ENCODE measurements around the gene MIEF2.
A peak's percentile ranks its signal among the peaks of the same experiment; 100 is the strongest.

MIEF2 gene

DNA sequence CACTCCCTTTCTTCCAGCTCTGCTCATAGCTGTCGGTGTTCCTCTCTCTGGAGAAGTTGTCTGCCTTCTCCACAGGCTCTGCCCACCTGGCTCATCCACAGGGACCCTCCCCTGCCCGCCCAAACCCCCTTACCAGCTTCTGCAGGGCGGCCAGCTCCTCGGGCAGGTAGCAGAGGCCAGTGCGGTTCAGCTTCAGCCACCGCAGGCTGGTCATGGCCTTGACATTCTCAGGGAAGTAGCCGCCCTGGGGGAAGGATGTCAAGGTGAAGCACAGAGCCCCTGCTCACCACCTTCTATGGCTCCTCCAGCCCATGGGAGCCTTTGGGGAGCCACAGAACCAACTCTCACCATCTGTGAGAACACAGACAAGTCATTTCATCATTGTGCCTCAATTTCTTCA is 3.7 kb upstream of the MIEF2 start:
- Mint-ChIP-seq H3K4me3 (peak overlapping the region; percentile 99), H3K27me3 (no peaks in the 10 kb centered on the region), H3K9me3 (no peaks in the 10 kb centered on the region), H3K36me3 (peaks cover 26% of the 10 kb centered on the region), H3K27ac (peak overlapping the region; percentile 19), H3K4me1 (peaks cover 41% of the 10 kb centered on the region)
- no peak for DNase-seq
- CTCF ChIA-PET, result interaction anchor here (1.5 kb wide), 1 partner anchor 8 kb away, joined by 3 read pairs; no protein-coding TSS in a partner anchor

DNA sequence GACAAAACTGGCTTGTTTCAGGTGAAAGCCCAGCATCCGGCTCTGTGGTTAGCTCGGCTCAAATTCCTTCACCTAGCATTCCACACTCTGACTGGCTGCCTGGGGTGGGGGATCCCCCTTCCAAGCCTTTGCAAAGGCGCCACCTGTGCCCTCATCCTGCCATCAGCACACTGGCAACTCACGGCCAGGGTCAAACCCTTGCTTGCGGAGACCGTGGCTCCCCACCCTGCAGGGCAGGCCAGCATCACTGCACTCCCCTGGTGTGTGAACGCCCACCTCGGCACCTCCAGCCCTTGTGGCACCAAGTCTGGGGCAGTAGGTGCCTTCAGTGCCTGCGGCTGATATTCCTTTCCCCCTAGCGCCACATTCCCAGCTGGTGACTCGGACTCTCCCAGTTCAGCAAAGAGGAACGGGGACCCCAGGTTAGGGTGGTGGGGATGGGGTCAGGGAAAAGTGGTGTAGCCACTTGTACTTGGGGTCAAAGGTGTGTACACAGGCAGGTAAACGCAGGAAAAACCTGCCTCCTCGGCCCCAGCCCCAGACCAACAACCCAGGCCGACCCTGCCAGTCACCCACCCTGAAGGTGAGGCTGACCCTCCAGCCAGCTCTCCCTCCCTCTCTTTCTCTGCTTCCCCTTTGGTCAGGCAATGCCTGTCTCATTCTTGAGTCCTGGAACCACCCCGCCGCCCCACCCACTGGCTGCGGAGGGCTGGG is 3.0 kb upstream of the MIEF2 start:
- Mint-ChIP-seq H3K27ac (peak overlapping the region; percentile 93), H3K27me3 (no peaks in the 10 kb centered on the region), H3K4me1 (peaks cover 44% of the 10 kb centered on the region), H3K4me3 (peak overlapping the region; percentile 99), H3K36me3 (peaks cover 24% of the 10 kb centered on the region), H3K9me3 (no peaks in the 10 kb centered on the region)
- peak; percentile 40 for DNase-seq
- CTCF ChIA-PET, result interaction anchor here (1.5 kb wide), 1 partner anchor 9 kb away, joined by 3 read pairs; no protein-coding TSS in a partner anchor

DNA sequence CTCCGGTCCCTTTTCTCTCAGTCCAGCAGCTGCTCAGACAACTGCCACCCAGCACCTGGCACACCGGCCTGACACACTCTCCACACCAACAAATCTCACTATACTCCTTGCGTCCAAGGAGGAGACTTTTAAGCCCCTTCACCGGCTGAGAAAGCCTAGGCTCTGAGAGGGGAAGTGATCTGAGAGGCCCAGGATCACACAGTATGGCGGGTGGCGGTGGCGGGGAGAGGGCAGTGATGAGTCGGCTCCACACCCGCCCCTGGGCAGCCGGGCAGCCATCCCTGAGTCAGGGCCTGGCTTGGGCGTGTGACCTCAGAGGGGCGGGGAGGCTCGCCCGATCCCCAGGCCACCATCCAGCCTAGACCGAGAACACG is 2.5 kb upstream of the MIEF2 start:
- CTCF ChIA-PET, result no interaction called here
- Mint-ChIP-seq H3K4me3 (peak overlapping the region; percentile 99), H3K36me3 (peaks cover 23% of the 10 kb centered on the region), H3K4me1 (peaks cover 44% of the 10 kb centered on the region), H3K27me3 (no peaks in the 10 kb centered on the region), H3K9me3 (no peaks in the 10 kb centered on the region), H3K27ac (peak overlapping the region; percentile 93)
- peak; percentile 68 for DNase-seq

DNA sequence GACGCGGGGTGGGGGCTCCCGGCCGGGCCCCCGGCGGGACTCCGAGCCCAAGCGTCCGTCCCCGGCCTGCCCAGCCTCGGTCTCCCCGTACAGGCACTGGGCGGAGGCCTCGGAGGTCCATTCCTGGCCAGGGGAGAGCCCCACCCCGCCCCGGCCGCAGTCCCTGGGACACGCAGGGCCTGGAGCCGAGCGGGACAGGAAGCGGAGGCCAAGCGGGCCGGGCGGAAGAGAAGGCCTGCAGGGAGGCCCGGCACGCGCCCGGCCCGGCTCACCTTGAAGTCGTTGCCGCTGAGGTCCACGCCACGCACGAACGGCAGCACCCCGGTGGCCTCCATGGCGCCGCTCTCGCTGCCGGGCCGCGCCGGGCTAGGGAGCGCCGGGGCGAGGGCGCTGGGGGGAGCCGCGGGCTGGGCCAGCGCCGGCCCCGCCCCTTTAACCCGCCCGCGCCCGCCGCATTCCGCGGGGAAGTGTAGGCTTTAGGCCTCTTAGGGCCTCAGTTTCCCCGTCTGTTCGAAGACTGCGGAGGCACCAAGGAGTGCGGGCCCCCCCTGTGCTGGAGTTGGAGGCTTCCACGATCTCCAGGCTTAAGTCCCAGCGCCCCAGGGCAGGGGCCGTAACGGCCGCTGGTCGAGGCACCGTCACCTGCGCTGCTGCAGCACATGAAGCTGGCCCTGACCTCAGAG is 2.0 kb upstream of the MIEF2 start, which contains the start of gene FLII:
Gene FLII (minus strand): TSS at position 383 of the 683 bp plus-strand sequence. CDS start 48 bp downstream, at position 335.
- Mint-ChIP-seq H3K27me3 (no peaks in the 10 kb centered on the region), H3K36me3 (peaks cover 23% of the 10 kb centered on the region), H3K27ac (peak within 1 kb of the TSS; percentile 93), H3K4me3 (peak within 1 kb of the TSS; percentile 99), H3K9me3 (no peaks in the 10 kb centered on the region), H3K4me1 (peaks cover 44% of the 10 kb centered on the region)
- DNase-seq, result peak; percentile 69
- CTCF ChIA-PET, result no interaction called here

DNA sequence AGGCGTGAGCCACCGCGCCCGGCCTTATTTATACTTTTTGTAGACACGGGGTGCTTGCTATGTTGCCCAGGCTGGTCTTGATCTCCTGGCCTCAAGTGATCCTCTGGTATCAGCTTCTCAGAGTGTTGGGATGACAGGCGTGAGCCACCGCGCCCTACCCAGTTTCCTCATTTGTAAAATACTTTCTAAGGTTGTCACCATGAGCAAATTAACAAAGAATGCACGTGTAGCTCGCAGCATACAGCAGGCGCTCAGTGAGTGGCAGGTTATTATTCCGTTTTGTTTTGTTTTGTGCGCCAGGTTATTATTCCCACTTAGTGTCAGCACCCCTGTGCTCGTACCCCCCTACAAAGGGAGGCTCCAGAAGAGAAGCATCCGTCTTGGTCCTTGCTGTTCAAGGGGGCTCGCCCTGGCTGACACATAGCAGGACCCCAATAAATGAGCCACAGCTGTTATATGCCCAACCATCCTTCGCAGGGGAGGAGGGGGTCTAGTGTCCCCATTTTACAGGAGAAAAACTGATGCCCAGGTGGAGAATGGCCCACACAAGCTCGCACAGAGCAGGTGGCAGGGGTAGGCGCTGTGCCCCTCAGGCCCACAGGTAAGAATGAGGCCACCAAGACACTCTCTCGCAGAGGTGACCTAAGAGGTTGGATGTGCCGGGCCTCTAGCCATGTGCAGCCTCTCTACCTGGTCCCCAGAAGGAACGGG is 686 bp upstream of the MIEF2 start:
- peak overlapping the region; percentile 75 for H3K4me3 Mint-ChIP-seq
- CTCF ChIA-PET, result no interaction called here
- H3K36me3 Mint-ChIP-seq, result peaks cover 13% of the 10 kb centered on the region
- H3K9me3 Mint-ChIP-seq, result no peaks in the 10 kb centered on the region
- H3K4me1 Mint-ChIP-seq, result peaks cover 44% of the 10 kb centered on the region
- no peak for DNase-seq
- peak overlapping the region; percentile 86 for H3K27ac Mint-ChIP-seq
- no peaks in the 10 kb centered on the region for H3K27me3 Mint-ChIP-seq

DNA sequence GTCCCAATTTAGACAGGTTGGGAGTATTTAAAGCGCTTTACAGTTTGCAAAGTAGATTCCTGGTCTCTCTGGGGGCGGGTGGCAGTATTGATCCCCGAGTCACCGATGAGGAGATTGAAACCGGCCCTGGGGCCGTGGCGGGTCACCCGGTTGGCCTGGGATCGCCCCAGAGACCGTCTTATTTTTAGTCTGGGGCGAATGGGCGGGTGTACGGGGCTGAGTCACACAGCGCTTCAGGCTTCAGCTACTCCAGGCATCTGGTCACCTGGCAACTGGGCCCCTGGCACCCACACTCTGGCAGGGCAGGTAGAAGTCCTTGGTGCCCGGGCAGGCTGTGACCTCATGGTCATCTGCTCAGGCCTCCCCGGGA is 669 bp downstream of the MIEF2 start:
- peaks cover 11% of the 10 kb centered on the region for H3K36me3 Mint-ChIP-seq
- peaks cover 40% of the 10 kb centered on the region for H3K4me1 Mint-ChIP-seq
- peak overlapping the region; percentile 86 for H3K27ac Mint-ChIP-seq
- CTCF ChIA-PET, result no interaction called here
- H3K4me3 Mint-ChIP-seq, result peak overlapping the region; percentile 75
- H3K27me3 Mint-ChIP-seq, result no peaks in the 10 kb centered on the region
- no peaks in the 10 kb centered on the region for H3K9me3 Mint-ChIP-seq
- DNase-seq, result peak; percentile 46

DNA sequence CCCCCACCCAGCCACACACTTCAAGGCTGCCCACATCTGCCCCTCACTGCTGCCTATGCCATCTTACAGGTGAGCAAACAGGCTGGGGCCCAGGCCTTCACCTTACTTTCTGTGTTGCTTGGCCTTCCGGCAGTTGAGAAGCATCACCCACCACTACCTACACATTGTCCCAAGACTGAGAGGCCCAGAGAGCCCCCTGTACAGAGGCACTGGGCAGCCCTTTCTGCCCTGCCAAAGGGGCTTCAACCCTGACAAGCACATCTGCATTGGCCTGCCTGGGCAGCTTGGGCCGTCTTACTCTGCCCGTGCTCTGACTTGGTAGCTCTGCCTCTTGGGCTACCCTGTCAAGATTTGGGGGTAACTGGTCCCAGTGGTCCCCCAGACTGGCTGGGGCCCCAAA is 1.2 kb downstream of the MIEF2 start:
- H3K36me3 Mint-ChIP-seq, result peaks cover 11% of the 10 kb centered on the region
- peaks cover 36% of the 10 kb centered on the region for H3K4me1 Mint-ChIP-seq
- H3K27ac Mint-ChIP-seq, result peak overlapping the region; percentile 86
- CTCF ChIA-PET, result no interaction called here
- no peaks in the 10 kb centered on the region for H3K9me3 Mint-ChIP-seq
- no peaks in the 10 kb centered on the region for H3K27me3 Mint-ChIP-seq
- DNase-seq, result no peak
- H3K4me3 Mint-ChIP-seq, result peak overlapping the region; percentile 75

DNA sequence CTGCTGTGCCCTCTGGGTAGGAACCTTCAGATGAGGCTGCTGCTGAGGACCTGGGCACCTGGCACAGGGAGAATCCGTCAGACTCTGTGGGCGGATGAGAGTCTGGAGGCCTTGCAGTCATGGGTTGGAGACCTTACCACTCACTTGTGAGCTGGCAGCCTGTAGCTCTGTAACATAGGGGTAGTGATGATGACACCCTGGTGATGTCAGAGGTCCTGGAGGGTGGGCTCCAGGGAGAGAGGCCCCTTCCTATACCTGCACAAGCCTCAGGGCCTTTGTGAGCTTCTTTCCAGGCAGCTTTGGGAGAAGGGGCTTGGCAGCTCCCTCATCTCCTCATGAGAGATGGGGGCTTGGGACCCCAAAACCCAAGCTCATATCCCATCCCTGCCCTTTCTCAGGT is 1.6 kb downstream of the MIEF2 start:
- Mint-ChIP-seq H3K36me3 (peaks cover 9% of the 10 kb centered on the region), H3K9me3 (no peaks in the 10 kb centered on the region), H3K27me3 (no peaks in the 10 kb centered on the region), H3K27ac (peak overlapping the region; percentile 28), H3K4me3 (peak overlapping the region; percentile 75), H3K4me1 (peaks cover 31% of the 10 kb centered on the region)
- no peak for DNase-seq
- CTCF ChIA-PET, result no interaction called here

DNA sequence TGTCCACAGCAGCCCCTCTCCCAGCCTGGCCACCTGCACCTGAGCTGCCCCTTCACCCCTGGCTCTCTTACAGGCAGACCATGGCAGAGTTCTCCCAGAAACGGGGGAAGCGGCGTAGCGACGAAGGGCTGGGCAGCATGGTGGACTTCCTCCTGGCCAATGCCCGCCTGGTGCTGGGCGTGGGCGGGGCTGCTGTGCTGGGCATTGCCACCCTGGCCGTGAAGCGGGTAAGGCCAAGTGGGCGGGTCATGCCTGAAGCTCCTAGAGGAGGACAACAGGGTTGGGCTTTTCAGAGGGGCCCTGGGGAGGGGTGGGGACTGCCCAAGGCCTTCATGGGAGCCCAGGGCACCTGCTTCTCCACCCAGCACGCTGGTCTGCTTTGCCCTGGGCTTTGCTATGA is 2.2 kb downstream of the MIEF2 start:
- no peak overlapping the region for H3K27ac Mint-ChIP-seq
- no peak overlapping the region for H3K4me3 Mint-ChIP-seq
- CTCF ChIA-PET, result no interaction called here
- no peak for DNase-seq
- H3K4me1 Mint-ChIP-seq, result peaks cover 28% of the 10 kb centered on the region
- no peaks in the 10 kb centered on the region for H3K9me3 Mint-ChIP-seq
- H3K36me3 Mint-ChIP-seq, result peaks cover 6% of the 10 kb centered on the region
- no peaks in the 10 kb centered on the region for H3K27me3 Mint-ChIP-seq

DNA sequence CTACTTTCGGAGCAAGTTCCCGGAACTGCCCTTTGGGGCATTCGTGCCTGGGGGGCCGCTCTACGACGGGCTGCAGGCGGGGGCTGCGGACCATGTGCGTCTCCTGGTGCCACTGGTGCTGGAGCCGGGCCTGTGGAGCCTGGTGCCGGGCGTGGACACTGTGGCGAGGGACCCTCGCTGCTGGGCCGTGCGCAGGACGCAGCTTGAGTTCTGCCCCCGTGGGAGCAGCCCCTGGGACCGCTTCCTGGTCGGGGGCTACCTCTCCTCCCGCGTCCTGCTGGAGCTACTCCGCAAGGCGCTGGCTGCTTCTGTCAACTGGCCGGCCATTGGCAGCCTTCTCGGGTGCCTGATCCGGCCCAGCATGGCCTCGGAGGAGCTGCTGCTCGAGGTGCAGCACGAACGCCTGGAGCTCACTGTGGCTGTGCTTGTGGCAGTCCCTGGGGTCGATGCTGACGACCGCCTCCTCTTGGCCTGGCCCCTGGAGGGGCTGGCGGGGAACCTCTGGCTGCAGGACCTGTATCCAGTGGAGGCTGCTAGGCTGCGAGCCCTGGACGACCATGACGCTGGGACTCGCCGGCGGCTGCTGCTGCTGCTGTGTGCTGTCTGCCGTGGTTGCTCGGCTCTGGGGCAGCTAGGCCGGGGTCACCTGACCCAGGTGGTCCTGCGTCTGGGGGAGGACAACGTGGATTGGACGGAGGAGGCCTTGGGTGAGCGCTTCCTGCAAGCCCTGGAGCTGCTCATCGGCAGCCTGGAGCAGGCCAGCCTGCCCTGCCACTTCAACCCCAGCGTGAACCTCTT is 3.6 kb downstream of the MIEF2 start:
- Mint-ChIP-seq H3K27ac (no peak overlapping the region), H3K36me3 (peaks cover 4% of the 10 kb centered on the region), H3K4me3 (no peak overlapping the region), H3K27me3 (no peaks in the 10 kb centered on the region), H3K4me1 (peaks cover 21% of the 10 kb centered on the region), H3K9me3 (no peaks in the 10 kb centered on the region)
- no peak for DNase-seq
- CTCF ChIA-PET, result interaction anchor here (1.2 kb wide), 1 partner anchor 15 kb away, joined by 4 read pairs; no protein-coding TSS in a partner anchor

DNA sequence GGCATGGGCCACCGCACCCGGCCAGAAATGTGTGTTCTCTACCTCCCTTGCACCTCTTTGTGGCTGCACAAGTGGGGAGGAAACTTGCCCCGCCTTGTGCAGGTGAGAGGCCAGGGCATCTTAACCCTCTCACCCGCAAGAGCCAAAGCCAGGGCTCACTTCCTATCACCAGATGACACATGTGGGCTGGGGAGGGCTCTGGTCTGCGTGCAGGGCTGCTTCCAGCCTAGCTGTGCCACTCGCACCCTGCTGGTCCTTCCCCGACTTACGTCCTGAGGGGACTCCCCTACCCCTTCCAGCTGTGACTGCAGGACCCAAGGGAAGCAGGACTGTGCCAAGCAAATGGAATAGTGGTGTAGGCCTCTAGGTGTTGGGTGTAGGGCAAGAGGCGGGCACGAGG is 6.9 kb downstream of the MIEF2 start:
- Mint-ChIP-seq H3K36me3 (peaks cover 8% of the 10 kb centered on the region), H3K4me3 (no peak overlapping the region), H3K9me3 (no peaks in the 10 kb centered on the region), H3K4me1 (no peaks in the 10 kb centered on the region), H3K27ac (no peak overlapping the region), H3K27me3 (no peaks in the 10 kb centered on the region)
- CTCF ChIA-PET, result no interaction called here
- no peak for DNase-seq

DNA sequence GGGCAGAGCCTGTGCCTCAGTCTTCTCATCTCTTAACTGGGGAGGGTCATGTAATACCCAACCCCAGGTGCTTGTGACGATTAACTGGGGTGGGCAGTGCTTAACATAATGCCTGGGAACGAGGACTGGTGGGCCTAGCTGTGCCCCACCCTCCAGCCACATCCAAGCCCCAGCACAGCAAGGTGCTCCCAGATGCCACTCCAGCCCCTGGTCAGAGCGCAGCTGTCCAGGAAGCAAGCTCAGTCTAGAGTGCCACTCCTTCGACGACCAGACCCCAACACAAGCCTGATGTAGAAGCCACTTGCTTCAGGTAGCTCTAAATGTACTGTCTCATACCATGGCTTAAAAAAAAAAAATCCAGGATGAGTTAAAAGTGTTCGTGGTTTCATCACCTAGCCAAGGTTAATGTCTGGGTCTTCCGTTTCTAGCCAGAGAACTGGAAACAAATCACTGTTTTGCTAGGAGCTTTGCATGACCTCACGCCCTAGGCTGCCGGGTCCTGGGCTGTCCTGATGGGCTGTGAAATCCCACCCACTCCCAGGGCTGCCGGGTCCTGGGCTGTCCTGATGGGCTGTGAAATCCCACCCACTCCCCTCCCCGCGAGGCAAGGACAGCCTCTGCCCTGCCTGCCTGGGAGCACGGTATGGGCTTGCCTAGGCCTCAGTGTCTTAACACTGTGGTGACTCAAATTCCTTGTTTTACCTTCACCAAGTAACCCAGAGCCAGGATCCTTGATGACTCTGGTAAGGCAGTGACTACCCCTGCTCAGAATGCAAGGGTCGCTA is 7.7 kb downstream of the MIEF2 start:
- CTCF ChIA-PET, result no interaction called here
- Mint-ChIP-seq H3K9me3 (no peaks in the 10 kb centered on the region), H3K27me3 (no peaks in the 10 kb centered on the region), H3K27ac (no peak overlapping the region), H3K36me3 (peaks cover 11% of the 10 kb centered on the region), H3K4me1 (no peaks in the 10 kb centered on the region), H3K4me3 (no peak overlapping the region)
- DNase-seq, result no peak

DNA sequence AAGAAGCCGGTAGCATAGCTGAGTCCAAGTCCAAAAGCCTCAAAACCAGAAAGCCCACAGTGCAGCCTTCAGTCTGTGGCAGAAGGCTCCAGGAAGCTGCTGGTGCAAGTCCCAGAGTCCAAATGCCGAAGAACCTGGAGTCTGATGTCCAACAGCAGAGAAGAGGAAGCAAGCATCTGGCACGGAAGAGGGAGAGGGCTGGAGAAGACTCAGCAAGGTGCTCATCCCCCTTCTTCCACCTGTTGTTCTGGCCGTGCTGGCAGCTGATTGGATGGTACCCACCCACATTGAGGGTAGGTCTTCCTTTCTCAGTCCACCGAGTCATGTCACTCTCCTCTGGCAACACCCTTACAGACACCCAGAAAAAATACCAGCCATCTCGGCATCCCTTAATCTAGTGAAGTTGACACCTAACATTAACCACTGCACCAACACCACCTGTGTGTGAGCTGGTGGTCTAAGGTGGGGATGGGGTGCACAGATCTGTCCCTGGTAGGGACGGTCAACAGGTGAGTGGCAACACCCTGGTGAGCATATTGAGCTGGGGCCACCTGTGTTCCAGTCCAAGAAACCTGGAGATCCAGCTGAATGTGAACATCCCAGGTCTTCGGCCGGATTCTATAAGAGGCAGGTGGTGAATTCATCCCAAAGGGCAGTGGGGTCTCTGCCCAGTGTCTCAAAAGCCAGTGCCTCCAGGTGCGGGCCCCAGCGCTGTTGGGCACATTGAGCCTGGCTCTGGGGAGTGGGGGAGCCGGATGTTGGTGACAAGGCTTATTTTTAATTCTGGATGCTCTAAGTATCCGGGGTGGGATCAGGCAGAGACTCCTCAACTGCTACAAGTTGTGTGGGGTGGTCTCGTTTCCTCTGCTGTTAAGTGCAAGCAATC is 9.8 kb downstream of the MIEF2 start:
- Mint-ChIP-seq H3K27me3 (no peaks in the 10 kb centered on the region), H3K27ac (peak overlapping the region; percentile 19), H3K4me3 (no peak overlapping the region), H3K36me3 (peaks cover 8% of the 10 kb centered on the region), H3K4me1 (no peaks in the 10 kb centered on the region), H3K9me3 (no peaks in the 10 kb centered on the region)
- CTCF ChIA-PET, result no interaction called here
- no peak for DNase-seq

All from activated naive CD4-positive, alpha-beta T cell treated with anti-CD3 and anti-CD28 coated beads, Interleukin-2, amount 10 ng/mL, durations not matched to agents 7 days and 5 days (primary cell).